ENCODE results near the gene CROCC2. TPM values are rescaled to one million over a fixed set of nuclear protein-coding genes. Genes with fewer than 3 reads are reported as not detected.

The CROCC2 gene
- total RNA-seq, 1 experiment from 2014 or later = 0.38 TPM

GRCh38 chr2:240987588-240987987, 81.5 kb downstream of the CROCC2 start:
- H3K36me3 ChIP-seq (replicated peaks; ENCODE audit: control insufficient read depth, insufficient read depth, low read length) = no peaks in the 10 kb centered on the region

GRCh38 chr2:240988146-240988545, 82.0 kb downstream of the CROCC2 start:
- H3K36me3 ChIP-seq (replicated peaks; ENCODE audit: control insufficient read depth, insufficient read depth, low read length) = no peaks in the 10 kb centered on the region
- H3K27me3 ChIP-seq (ENCODE audit: control insufficient read depth, insufficient read depth, low read length) = no peaks in the 10 kb centered on the region; the same call in 1 of the 2 replicates
- no peak for DNase-seq
- H3K4me3 ChIP-seq (ENCODE audit: insufficient read depth, low read depth, low read length) = no peak overlapping the region

More at GRCh38 chr2:240987588-240987987, 81.5 kb downstream of the CROCC2 start:
- Histone ChIP-seq H3K4me3 (ENCODE audit: insufficient read depth, low read depth, low read length) (no peak overlapping the region), H3K27me3 (ENCODE audit: control insufficient read depth, insufficient read depth, low read length) (peaks cover 3% of the 10 kb centered on the region; the same call in 1 of the 2 replicates)
- DNase-seq = no peak

- H3K4me3 ChIP-seq (ENCODE audit: insufficient read depth, low read depth, low read length) = no peak overlapping the region
- H3K27me3 ChIP-seq (ENCODE audit: control insufficient read depth, insufficient read depth, low read length) = no peaks in the 10 kb centered on the region
- no peaks in the 10 kb centered on the region for H3K36me3 ChIP-seq (replicated peaks; ENCODE audit: control insufficient read depth, insufficient read depth, low read length)
- no peak for DNase-seq
Observed at GRCh38 chr2:240988571-240989271, 82.6 kb downstream of the CROCC2 start.

DNA sequence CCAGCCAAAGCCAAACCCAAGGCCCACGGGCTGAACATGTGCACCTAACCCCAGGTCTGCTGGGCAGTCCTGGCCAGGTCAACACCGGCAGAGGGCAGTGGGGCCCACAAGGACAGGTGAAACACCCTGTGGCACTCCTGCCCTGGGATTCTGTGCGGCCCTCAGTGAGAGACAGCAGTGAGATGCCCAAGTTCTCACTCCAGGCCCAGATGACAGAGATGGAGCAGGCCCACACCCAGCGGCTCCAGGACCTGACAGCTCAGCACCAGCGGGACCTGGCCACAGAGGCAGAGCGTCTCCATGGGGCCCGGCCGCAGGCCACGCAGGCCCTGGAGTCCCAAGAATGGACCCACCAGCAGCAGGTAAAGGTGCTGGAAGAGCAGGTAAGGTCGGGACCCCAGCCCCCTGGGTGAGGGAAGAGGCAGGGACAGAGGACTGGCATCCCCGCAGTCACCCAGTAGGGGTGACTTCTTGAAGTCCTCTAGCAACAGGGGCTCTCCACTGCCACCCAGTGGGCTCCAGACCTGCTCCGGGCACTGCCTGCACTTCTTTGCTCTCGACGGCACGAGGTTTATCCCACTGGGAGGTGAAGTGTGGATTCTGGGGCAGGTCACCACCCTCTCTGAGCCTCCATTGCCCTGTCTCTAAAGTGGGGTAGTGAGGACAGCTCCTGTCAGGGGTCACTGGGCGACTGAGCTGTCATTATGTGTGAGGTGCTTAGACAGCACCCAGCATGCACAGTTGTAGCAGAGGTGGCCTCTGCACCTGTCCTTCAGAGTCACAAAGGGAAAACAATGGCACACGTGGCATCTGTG, 83.5 kb downstream of the CROCC2 start:
- peak; percentile 86 for DNase-seq
- no peaks in the 10 kb centered on the region for H3K36me3 ChIP-seq (replicated peaks; ENCODE audit: control insufficient read depth, insufficient read depth, low read length)

GRCh38 chr2:240990266-240990529, 84.1 kb downstream of the CROCC2 start:
- no peak for DNase-seq
- Histone ChIP-seq H3K4me3 (ENCODE audit: insufficient read depth, low read depth, low read length) (no peak overlapping the region), H3K27me3 (ENCODE audit: control insufficient read depth, insufficient read depth, low read length) (no peaks in the 10 kb centered on the region), H3K36me3 (replicated peaks; ENCODE audit: control insufficient read depth, insufficient read depth, low read length) (no peaks in the 10 kb centered on the region)

More for the DNA sequence above, 83.5 kb downstream of the CROCC2 start:
- no peaks in the 10 kb centered on the region for H3K27me3 ChIP-seq (ENCODE audit: control insufficient read depth, insufficient read depth, low read length)
- no peak overlapping the region for H3K4me3 ChIP-seq (ENCODE audit: insufficient read depth, low read depth, low read length)

GRCh38 chr2:240990726-240991377, 84.7 kb downstream of the CROCC2 start:
- DNase-seq = no peak
- no peak overlapping the region for H3K4me3 ChIP-seq (ENCODE audit: insufficient read depth, low read depth, low read length)
- H3K36me3 ChIP-seq (replicated peaks; ENCODE audit: control insufficient read depth, insufficient read depth, low read length) = no peaks in the 10 kb centered on the region
- H3K27me3 ChIP-seq (ENCODE audit: control insufficient read depth, insufficient read depth, low read length) = no peaks in the 10 kb centered on the region

DNA sequence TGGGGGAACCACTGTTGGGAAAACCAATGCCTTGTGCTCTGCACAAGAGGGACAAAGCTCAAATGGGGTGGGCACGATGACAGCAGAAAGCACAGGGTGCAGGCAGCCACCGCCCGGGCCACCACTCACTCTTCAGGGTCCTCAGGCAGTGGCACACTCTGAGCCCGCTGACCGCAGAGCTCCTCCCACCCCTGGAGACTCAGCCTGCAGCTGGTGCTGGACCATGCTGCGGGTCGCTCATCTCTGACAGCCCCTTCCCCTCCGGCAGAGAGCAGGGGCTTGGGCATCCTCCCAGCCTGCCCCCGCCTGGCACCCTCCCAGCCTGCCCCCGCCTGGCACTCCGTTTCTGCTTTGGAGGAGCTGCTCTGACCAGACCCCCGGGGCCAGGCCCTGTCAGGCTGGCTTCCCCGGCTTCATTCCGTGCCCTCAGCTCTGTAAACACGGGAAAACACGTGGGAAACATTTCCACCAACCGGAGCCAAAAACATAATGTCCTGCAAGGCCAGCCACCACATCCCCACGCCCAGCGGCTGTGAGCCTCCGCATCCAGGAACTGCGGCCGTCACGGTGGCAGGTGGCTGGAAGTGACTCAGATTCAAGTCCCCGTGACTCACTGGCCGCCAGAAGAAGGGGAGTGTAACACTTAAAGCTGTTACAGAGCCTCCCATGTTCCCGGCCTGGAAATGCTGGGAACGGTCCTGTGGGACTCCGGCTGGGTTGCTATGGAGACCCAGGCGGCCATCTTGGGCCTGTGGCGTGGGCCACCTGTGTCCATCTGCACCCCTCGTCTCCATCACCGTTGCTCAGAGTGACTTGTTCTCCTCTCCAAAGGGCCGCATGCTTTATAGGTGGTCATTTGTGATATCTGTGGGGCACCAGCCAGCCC, 85.5 kb downstream of the CROCC2 start:
- peak; percentile 63 for DNase-seq

DNA sequence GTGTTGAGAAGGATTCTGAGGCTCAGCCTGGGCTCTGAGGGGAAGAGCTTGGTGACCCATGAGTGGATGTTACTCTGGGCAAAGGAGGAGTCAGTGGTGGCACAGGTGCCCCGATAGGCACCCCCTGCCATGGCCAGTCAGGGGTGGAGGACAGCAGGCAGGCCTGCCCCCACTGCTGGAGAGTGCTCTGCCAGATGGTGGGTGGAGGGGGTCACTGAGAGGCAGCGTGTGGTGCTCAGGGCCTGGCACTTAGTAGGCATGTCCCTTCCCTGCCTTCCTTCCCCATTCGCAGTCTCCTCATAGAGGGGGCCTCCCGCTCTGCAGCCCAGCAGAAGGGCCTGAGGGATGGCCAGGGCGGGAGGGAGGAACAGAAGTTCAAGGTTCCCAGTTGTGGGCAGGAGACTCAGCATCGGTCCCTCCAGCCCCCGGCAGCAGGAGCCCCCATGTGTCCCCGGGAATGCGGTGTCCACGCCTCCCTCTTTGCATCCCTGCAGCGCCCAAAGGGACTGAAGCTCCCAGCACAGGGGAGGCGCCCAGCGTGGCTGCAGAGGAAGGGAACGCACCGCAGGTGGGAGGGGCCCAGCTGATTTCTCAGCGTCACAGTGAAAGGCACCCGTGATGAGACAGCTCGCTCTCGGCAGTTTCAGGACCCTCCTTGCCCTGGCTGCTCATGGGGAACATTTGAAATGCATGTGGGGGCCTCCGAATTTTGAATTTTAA, 86.6 kb downstream of the CROCC2 start:
- no peak for DNase-seq
- no peaks in the 10 kb centered on the region for H3K36me3 ChIP-seq (replicated peaks; ENCODE audit: control insufficient read depth, insufficient read depth, low read length)
- no peaks in the 10 kb centered on the region; the same call in 1 of the 2 replicates for H3K27me3 ChIP-seq (ENCODE audit: control insufficient read depth, insufficient read depth, low read length)
- no peak overlapping the region for H3K4me3 ChIP-seq (ENCODE audit: insufficient read depth, low read depth, low read length)

More for the DNA sequence above, 85.5 kb downstream of the CROCC2 start:
- Histone ChIP-seq H3K36me3 (replicated peaks; ENCODE audit: control insufficient read depth, insufficient read depth, low read length) (no peaks in the 10 kb centered on the region), H3K4me3 (ENCODE audit: insufficient read depth, low read depth, low read length) (no peak overlapping the region), H3K27me3 (ENCODE audit: control insufficient read depth, insufficient read depth, low read length) (no peaks in the 10 kb centered on the region)

DNA sequence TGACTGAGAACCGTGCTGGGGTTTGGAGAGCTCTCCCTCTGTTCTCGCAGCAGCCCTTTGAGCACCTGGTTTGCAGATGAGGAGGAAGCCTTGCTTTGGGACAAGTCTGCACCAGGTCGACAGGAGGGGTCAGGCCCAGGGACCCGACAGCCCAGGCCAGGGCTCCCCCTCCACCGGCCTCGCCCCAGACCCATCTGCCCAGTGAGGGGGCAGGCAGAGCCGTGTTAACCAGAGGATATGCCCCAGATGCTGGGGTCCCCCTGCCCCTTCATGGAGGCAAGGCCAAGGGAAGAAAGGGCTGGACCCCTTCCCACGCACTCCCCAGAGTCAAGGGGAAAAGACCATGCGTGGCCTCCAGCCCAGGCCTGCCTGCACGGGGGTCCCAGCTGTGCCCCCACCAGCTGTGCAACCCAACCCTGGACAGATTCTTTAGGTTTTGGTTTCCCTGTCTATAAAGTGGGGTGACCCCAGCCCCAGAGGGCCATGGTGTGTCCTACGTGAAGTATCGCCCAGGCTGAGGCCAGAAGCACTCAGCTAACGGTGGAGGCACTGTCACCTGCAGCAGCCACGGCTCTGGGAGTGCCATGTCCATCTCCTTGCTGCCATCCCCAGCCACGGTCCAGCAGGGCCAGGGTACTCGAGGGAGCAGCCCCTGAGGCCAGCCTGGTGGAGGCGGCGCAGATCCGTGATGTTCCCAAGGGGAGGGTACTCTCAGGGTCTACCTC, 87.5 kb downstream of the CROCC2 start:
- Histone ChIP-seq H3K27me3 (ENCODE audit: control insufficient read depth, insufficient read depth, low read length) (no peaks in the 10 kb centered on the region; the same call in 1 of the 2 replicates), H3K36me3 (replicated peaks; ENCODE audit: control insufficient read depth, insufficient read depth, low read length) (no peaks in the 10 kb centered on the region), H3K4me3 (ENCODE audit: insufficient read depth, low read depth, low read length) (no peak overlapping the region)
- DNase-seq = no peak

DNA sequence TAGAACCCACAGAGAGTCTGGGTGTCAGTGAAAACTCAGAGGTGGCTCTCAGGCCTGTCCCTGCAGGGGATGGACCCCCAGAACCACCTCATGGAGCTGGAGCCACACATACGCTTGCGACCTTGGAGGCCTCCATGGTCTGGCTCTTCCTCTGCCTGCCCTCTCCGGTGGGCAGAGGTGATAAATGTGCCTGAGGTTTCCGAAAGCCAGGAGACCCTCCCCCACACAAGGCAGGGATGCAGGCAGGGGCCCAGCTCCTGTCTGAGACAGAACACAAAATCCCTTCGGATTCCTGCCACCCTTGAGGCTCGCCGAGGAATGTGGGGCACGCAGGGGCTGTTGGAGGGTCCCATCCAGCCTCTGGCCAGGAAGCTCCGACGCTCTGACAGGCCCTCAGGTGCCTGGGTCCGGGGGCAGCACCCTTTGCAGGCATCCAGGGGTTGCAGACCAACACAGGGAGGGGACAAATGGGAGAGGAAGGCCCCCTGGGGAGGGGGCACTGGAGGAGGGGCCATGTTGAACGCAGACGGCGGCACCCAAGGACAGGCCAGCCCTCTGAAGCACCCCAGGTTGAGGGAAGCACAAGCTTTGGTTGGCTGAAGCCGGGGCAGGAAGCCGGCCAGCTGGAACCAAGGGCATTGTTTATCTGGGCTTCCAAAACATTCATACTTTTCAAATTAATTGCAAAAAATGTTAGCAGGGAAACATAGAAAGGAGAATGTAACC, 88.2 kb downstream of the CROCC2 start:
- Histone ChIP-seq H3K36me3 (replicated peaks; ENCODE audit: control insufficient read depth, insufficient read depth, low read length) (no peaks in the 10 kb centered on the region), H3K4me3 (ENCODE audit: insufficient read depth, low read depth, low read length) (no peak overlapping the region), H3K27me3 (ENCODE audit: control insufficient read depth, insufficient read depth, low read length) (peaks cover 2% of the 10 kb centered on the region)
- no peak for DNase-seq

DNA sequence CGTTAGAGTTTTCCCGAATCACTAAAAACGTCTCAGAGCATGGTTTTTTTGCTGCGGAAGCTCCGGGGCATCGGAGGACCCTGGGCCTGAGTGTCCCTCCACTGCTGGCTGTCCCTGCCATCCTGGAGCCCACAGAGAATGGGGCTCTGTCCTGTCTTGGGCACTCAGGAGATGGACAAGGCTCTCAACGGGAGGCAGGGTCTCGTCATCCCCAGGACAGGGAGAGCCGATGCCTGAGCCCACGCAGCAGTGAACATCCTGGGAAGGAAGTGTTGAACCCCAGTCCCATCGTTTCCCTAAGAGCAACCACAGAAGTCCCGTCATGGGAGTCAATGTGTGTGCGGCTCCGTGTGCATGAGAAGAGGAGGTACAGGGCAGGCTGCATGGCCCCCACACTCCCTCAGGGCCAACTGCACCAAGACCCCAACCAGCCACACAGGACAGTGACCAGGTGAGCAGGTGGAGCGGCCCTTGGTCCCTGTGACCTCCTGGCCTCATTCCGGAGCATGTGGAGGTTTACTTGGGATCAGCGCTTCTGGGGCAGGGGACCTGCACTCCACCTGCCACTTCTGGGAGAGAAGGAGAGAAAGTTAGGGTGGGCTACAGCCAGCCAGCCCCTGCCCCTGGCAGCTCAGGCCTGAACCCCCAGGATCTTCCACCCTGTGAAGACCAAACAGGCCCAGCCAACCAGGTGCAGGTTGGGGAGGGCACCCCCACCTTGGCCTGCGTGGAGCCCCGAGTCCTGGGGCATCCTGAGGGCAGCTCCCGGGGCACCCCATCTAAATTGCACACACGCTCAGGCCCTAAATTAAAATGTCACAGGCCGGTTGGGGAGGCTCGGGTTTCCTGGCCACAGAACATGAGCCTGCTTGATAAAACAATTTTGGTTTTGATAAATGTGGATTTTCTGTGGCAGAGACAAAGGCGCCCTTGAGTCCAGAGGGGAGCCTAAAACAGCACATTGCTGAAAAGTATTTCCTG, 89.2 kb downstream of the CROCC2 start:
- peak; percentile 45 for DNase-seq
- peaks cover 12% of the 10 kb centered on the region for H3K27me3 ChIP-seq (ENCODE audit: control insufficient read depth, insufficient read depth, low read length)
- H3K4me3 ChIP-seq (ENCODE audit: insufficient read depth, low read depth, low read length) = no peak overlapping the region
- H3K36me3 ChIP-seq (replicated peaks; ENCODE audit: control insufficient read depth, insufficient read depth, low read length) = no peaks in the 10 kb centered on the region
